Vagina (tissue), 2 donors: ENCODE data around the gene RPL3.

Experiments
- CTCF ChIP-seq, 3 experiments: fragments of 450-650 bp in 2 of 3; fragments of 200-600 bp in 1 of 3; sonication (generic) in 1 of 3; IDR thresholded peaks; one replicate each; pipeline ENCODE4 v1.5.1; 2017 to 2019; ENCODE audit warnings: antibody characterized with exemption in 3 of 3, mild to moderate bottlenecking in 2 of 3, moderate library complexity in 2 of 3
- POLR2A ChIP-seq, 2 donors: fragments of 450-650 bp; IDR thresholded peaks; one replicate each; pipeline ENCODE4 v1.6.1; 2017; ENCODE audit warnings: antibody characterized with exemption in 2 of 2, mild to moderate bottlenecking in 2 of 2, moderate library complexity in 2 of 2
- POLR2AphosphoS5 ChIP-seq, 2 donors: sonication (generic); formaldehyde crosslinking; IDR thresholded peaks; one replicate each; pipeline ENCODE4 v1.9.0; 2017; ENCODE audit warnings: antibody characterized with exemption in 2 of 2, mild to moderate bottlenecking in 2 of 2, low read depth in 1 of 2; ENCODE audit not compliant: insufficient read depth in 1 of 2

- TF ChIP-seq POLR2A (IDR thresholded peaks at IDR 0.05): no peak
- TF ChIP-seq CTCF (IDR thresholded peaks at IDR 0.05): no peak
- TF ChIP-seq POLR2AphosphoS5 (IDR thresholded peaks at IDR 0.05; ENCODE audit: insufficient read depth in 1 of 2, low read depth in 1 of 2): no peak
These were observed 50.8 kb downstream of the RPL3 start for GRCh38 chr22:39268645-39269044.
